ENCODE measurements around the gene ITGA2B. TPM values are rescaled to one million over a fixed set of nuclear protein-coding genes. Genes with fewer than 3 reads are reported as not detected.
"Not testable (repeated sequence)": the region's sequence is repeated elsewhere in the genome, so short reads cannot be mapped to it uniquely, and the experiment has no call there.

The ITGA2B gene
- total and polyA plus RNA-seq, 9 donors, result 1.7 to 4.1 (median 2.7) TPM

DNA sequence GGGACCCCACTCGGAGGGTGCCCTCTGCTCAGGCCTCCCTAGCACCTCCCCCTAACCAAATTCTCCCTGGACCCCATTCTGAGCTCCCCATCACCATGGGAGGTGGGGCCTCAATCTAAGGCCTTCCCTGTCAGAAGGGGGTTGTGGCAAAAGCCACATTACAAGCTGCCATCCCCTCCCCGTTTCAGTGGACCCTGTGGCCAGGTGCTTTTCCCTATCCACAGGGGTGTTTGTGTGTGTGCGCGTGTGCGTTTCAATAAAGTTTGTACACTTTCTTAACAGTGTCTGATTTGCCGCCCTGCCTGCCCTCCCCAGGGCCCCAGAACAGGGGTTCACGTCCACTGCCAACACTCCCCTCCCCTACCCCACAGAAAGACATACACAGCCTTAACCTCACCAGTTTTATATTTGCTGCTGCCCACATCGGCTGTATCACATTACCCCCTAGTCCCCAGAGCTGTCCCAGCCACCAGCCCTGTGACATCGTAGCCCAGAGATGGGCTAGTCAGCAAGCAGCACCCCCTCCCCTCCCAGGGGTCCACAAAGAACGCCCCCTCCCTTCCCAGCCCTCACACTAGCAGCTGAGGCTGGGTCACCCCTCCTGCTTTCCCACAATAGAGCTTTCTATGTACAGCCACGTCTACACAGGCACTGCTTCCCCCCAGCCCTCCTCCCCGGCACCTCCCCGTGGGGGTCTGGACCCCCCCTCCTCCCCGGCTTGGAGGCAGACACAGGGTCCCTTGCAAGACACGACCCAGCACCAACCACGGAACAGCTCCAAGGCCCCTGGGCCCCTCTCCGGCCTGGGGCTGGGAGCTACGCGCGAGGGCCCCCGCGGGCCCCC lies 36.4 kb downstream of the ITGA2B start:
- peak; percentile 59 for DNase-seq
- Histone ChIP-seq H3K4me3 (ENCODE audit: low read length) (peak overlapping the region; percentile 32), H3K9me3 (replicated peaks; ENCODE audit: control insufficient read depth, low read depth, low read length) (no peaks in the 10 kb centered on the region), H3K4me1 (ENCODE audit: control insufficient read depth, insufficient read depth, low read length) (peaks cover 35% of the 10 kb centered on the region), H3K27me3 (ENCODE audit: control insufficient read depth, insufficient read depth, low read length) (no peaks in the 10 kb centered on the region), H3K27ac (ENCODE audit: low read length) (peak overlapping the region; percentile 85), H3K36me3 (ENCODE audit: control insufficient read depth, insufficient read depth, low read length) (peaks cover 54% of the 10 kb centered on the region)
- WGBS (ENCODE audit: insufficient coverage), result 25% methylated on average over 20 of the region's 22 CpGs

GRCh38 chr17:44351961-44352827 lies 37.3 kb downstream of the ITGA2B start:
- Histone ChIP-seq H3K36me3 (ENCODE audit: control insufficient read depth, insufficient read depth, low read length) (peaks cover 50% of the 10 kb centered on the region), H3K9me3 (replicated peaks; ENCODE audit: control insufficient read depth, low read depth, low read length) (no peaks in the 10 kb centered on the region), H3K4me1 (ENCODE audit: control insufficient read depth, insufficient read depth, low read length) (peaks cover 31% of the 10 kb centered on the region), H3K27ac (ENCODE audit: low read length) (peak overlapping the region; percentile 85), H3K4me3 (ENCODE audit: low read length) (no peak overlapping the region), H3K27me3 (ENCODE audit: control insufficient read depth, insufficient read depth, low read length) (no peaks in the 10 kb centered on the region)
- peak; percentile 27 for DNase-seq
- WGBS (ENCODE audit: insufficient coverage), result 77% methylated on average over 33 of the region's 36 CpGs

GRCh38 chr17:44351464-44351863 lies 38.0 kb downstream of the ITGA2B start:
- Histone ChIP-seq H3K9me3 (replicated peaks; ENCODE audit: control insufficient read depth, low read depth, low read length) (no peaks in the 10 kb centered on the region), H3K36me3 (ENCODE audit: control insufficient read depth, insufficient read depth, low read length) (peaks cover 50% of the 10 kb centered on the region), H3K27ac (ENCODE audit: low read length) (no peak overlapping the region), H3K4me1 (ENCODE audit: control insufficient read depth, insufficient read depth, low read length) (peaks cover 31% of the 10 kb centered on the region), H3K4me3 (ENCODE audit: low read length) (no peak overlapping the region), H3K27me3 (ENCODE audit: control insufficient read depth, insufficient read depth, low read length) (no peaks in the 10 kb centered on the region)
- peak; percentile 15 for DNase-seq
- WGBS (ENCODE audit: insufficient coverage), result 87% methylated on average over 6 of the region's 8 CpGs

GRCh38 chr17:44350733-44351226 lies 38.7 kb downstream of the ITGA2B start:
- H3K27me3 ChIP-seq (ENCODE audit: control insufficient read depth, insufficient read depth, low read length), result no peaks in the 10 kb centered on the region
- 68% methylated on average over 5 of the region's 6 CpGs for WGBS (ENCODE audit: insufficient coverage)
- DNase-seq, result peak; percentile 62
- H3K36me3 ChIP-seq (ENCODE audit: control insufficient read depth, insufficient read depth, low read length), result peaks cover 45% of the 10 kb centered on the region
- no peak overlapping the region for H3K4me3 ChIP-seq (ENCODE audit: low read length)
- no peaks in the 10 kb centered on the region for H3K9me3 ChIP-seq (replicated peaks; ENCODE audit: control insufficient read depth, low read depth, low read length)
- peaks cover 35% of the 10 kb centered on the region for H3K4me1 ChIP-seq (ENCODE audit: control insufficient read depth, insufficient read depth, low read length)
- H3K27ac ChIP-seq (ENCODE audit: low read length), result no peak overlapping the region

- no peak for DNase-seq
- peaks cover 30% of the 10 kb centered on the region for H3K4me1 ChIP-seq (ENCODE audit: control insufficient read depth, insufficient read depth, low read length)
- H3K36me3 ChIP-seq (ENCODE audit: control insufficient read depth, insufficient read depth, low read length), result peaks cover 37% of the 10 kb centered on the region
- H3K27me3 ChIP-seq (ENCODE audit: control insufficient read depth, insufficient read depth, low read length), result no peaks in the 10 kb centered on the region
- WGBS (ENCODE audit: insufficient coverage), result 88% methylated on average over 10 of the region's 12 CpGs
- no peak overlapping the region for H3K27ac ChIP-seq (ENCODE audit: low read length)
- no peaks in the 10 kb centered on the region for H3K9me3 ChIP-seq (replicated peaks; ENCODE audit: control insufficient read depth, low read depth, low read length)
- no peak overlapping the region for H3K4me3 ChIP-seq (ENCODE audit: low read length)
Observed at GRCh38 chr17:44349553-44350070, 39.8 kb downstream of the ITGA2B start.

DNA sequence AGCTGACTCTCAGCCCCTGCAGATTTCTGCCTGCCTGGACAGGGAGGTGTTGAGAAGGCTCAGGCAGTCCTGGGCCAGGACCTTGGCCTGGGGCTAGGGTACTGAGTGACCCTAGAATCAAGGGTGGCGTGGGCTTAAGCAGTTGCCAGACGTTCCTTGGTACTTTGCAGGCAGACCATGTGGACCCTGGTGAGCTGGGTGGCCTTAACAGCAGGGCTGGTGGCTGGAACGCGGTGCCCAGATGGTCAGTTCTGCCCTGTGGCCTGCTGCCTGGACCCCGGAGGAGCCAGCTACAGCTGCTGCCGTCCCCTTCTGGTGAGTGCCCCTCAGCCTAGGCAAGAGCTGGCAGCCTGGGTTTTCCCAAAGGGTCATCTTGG lies 40.5 kb downstream of the ITGA2B start:
- DNase-seq, result no peak
- 90% methylated on average over 6 of the region's 6 CpGs for WGBS (ENCODE audit: insufficient coverage)
- Histone ChIP-seq H3K9me3 (replicated peaks; ENCODE audit: control insufficient read depth, low read depth, low read length) (no peaks in the 10 kb centered on the region), H3K27me3 (ENCODE audit: control insufficient read depth, insufficient read depth, low read length) (no peaks in the 10 kb centered on the region), H3K36me3 (ENCODE audit: control insufficient read depth, insufficient read depth, low read length) (peaks cover 37% of the 10 kb centered on the region), H3K4me3 (ENCODE audit: low read length) (no peak overlapping the region), H3K27ac (ENCODE audit: low read length) (no peak overlapping the region), H3K4me1 (ENCODE audit: control insufficient read depth, insufficient read depth, low read length) (peaks cover 34% of the 10 kb centered on the region)

DNA sequence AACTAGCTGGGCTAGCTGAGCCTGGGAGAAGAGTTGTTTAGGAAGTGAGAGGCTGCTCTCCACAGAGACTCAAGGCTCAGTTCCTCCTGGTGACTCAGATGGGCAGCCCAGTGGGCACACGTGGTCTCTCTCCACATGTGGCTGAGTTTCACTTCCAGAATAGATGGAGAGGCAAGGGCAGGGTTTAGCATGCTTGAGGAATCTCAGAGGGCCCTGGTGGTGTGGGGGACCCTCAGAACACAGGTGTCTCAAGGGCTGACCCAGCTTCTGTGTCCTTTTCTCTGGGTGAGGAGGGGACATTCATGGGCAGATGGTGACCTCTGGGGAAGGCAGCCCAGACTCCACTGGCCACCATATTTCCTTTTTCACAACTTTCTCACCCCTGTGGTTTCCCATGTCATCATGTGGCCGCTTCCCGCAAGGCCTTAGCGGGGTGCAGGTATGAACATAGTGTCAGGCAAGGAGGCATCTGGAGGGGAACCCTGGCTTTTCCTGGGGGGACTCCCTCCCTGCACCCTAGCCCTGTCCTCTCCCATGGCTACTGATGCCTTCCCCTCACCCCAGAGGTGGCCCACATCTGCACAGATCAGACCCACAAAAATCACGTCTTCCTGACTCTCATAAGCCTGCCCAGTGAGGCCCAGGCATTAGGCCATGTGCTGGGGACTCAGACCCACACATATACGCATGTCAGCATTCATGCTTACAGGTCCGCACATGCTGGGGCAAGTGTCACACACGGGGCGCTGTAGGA lies 41.0 kb downstream of the ITGA2B start:
- no peaks in the 10 kb centered on the region for H3K27me3 ChIP-seq (ENCODE audit: control insufficient read depth, insufficient read depth, low read length)
- H3K4me1 ChIP-seq (ENCODE audit: control insufficient read depth, insufficient read depth, low read length), result peaks cover 34% of the 10 kb centered on the region
- peak; percentile 74 for DNase-seq
- H3K27ac ChIP-seq (ENCODE audit: low read length), result no peak overlapping the region
- H3K36me3 ChIP-seq (ENCODE audit: control insufficient read depth, insufficient read depth, low read length), result peaks cover 37% of the 10 kb centered on the region
- WGBS (ENCODE audit: insufficient coverage), result 75% methylated on average over 7 of the region's 9 CpGs
- no peak overlapping the region for H3K4me3 ChIP-seq (ENCODE audit: low read length)
- no peaks in the 10 kb centered on the region for H3K9me3 ChIP-seq (replicated peaks; ENCODE audit: control insufficient read depth, low read depth, low read length)

DNA sequence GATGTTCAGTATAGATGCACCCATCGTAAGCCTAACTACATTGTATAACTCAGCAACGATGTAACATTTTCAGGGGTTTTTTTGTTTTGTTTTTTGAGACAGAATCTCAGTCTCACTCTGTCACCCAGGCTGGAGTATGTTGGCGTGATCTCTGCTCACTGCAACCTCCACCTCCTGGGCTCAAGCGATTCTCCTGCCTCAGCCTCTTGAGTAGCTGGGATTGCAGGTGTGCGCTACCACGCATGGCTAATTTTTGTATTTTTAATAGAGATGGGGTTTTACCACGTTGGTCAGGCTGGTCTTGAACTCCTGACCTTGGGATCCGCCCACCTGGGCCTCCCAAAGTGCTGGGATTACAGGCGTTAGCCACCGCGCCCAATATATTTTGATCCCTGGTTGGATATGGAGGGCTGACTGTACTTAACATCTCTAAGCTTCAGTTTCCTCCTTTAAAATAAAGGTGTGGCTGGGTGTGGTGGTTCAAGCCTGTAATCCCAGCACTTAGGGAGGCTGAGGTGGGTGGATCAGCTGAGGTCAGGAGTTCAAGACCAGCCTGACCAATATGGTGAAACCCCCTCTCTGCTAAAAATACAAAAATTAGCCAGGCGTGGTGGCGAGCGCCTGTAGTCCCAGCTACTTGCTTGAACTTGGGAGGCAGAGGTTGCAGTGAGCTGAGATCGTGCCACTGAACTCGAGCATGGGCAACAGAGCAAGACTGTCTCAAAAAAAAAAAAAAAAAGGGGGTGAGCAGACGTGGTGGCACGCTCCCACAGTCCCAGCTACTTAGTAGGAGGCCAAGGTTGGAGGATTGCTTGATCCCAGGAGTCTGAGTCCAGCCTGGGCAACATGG lies 42.0 kb downstream of the ITGA2B start:
- H3K27me3 ChIP-seq (ENCODE audit: control insufficient read depth, insufficient read depth, low read length); H3K4me3 ChIP-seq (ENCODE audit: low read length); DNase-seq; H3K27ac ChIP-seq (ENCODE audit: low read length); H3K9me3 ChIP-seq (replicated peaks; ENCODE audit: control insufficient read depth, low read depth, low read length): not testable (repeated sequence)
- H3K36me3 ChIP-seq (ENCODE audit: control insufficient read depth, insufficient read depth, low read length), result peaks cover 30% of the 10 kb centered on the region
- WGBS (ENCODE audit: insufficient coverage), result 93% methylated on average over 2 of the region's 18 CpGs
- peaks cover 24% of the 10 kb centered on the region for H3K4me1 ChIP-seq (ENCODE audit: control insufficient read depth, insufficient read depth, low read length)

All from muscle of leg (tissue), 11 donors.